GM21619 (cell line): Measurements from ENCODE around the gene DYRK2.

Experiments
- ATAC-seq: cut with Tn5 transposase; IDR thresholded peaks from one replicate; pipeline ENCODE4 v1.9.1; 2021; ENCODE audit not compliant: unreplicated experiment

The DYRK2 gene

DNA sequence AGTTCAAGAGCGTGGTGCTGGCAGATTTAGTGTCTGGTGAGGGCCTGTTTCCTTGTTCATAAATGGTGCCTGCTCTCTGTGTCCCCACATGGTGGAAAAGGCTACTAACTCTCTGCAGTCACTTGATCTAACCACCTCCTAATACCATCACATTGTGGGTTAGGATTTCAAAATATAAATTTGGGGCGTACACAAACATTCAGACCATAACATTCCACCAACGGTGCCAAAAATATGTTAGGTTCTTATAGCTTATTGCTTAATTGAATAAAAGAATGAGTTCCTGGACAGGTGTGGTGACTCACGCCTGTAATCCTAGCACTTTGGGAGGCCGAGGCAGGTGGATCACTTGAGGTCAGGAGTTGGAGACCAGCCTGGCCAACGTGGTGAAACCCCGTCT, 3.4 kb upstream of the DYRK2 start:
- ATAC-seq: no peak

DNA sequence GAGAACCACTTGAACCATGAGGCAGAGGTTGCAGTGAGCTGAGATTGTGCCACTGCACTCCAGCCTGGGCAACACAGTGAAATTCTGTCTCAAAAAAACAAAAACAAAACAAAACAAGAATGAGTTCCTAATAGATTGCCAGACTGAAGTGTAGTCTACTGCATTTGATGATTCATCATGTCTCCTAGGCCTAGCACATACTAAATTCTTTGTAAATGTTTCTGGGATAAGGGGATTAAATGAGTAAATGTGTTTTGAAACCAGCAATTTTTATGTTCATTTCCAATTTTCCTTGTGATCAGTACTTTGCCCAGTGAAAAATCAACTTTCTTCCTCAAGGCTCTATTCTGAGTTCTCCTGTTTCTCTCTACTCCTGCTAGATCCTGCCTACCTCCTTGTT, 2.9 kb upstream of the DYRK2 start:
- no peak for ATAC-seq

DNA sequence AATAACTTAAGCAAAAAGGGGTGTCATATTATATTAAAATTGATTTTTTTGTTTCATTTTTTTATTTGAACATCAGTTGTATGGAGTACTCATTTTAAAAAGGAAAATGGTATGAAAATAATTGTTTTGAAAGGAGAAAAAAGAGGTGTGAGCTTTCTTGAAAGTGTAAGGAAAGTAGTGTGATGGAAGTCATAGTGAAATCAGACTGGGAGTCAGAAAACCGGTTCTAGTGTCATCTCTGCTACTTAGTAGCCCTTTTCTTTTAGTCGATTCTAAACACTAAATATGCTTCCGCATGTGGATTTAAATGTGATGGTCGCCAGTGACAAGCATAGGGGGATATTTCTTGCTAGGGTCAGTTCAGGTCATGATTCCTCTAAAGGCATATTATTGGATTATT, 1.8 kb upstream of the DYRK2 start:
- no peak for ATAC-seq

DNA sequence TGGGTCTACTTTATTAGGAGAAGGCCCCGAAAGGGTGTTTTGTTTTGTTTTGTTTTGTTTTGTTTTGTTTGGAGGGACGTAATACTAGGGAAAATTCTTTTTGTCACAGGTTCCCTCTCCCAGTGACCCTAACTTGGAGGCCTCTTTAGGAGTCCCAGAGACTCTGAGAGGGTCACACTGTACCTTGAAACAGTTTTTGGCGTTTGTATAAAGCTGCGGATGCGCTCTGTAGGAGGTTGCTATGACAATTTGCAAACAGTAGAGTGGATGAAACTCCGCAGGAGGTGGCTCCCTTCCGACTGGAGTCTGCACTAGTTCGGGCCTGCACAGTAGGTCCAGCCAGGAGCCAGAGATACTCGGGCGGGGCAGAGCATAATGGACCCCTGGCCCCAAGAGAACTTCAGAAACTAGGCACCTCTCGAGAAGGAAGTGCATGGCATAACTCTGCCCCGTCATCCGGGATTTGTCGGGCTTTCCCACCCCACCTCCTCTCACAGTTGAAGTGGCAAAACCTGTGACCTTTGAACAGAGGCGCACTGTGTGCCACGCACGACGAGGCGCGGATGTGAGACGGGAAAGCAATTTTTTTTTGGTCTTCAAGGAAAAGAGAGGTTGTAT, 1.3 kb upstream of the DYRK2 start:
- no peak for ATAC-seq

DNA sequence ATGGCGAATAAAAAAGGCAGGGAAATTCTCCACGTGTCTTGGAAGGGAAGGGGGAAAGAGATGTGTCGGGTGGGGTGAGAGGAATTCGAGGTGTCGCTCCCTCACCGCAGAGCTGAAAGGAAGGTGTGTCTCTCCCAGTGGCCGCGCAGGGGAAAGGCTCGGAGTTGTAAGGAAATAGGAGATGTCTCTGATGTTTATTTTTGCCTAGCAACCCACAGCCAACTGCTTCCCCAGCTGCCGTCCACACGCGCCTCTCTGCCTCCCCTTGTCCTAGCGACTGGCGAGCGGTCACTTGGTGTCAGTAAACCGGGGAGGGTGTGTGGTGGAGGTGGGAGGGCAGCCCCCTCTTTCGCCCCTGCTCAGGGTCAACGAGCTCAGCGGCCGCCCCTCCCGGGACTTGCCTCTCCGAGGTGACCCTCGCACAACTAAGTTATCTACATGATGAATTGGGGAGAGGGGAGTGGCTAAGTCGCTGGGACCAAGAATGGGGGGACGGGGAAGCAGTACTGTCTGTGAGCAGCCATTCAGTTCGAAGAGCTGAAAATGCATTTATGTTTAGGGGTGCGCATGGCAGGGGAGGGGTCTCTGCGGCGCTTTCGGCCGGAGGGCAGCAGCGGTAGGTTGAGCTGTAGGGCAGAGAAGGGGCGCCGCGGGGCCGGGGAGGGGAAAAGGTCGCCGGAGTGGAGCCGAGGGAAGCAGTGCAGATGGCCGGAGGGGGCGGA, 585 bp upstream of the DYRK2 start:
- peak; percentile 14 for ATAC-seq

DNA sequence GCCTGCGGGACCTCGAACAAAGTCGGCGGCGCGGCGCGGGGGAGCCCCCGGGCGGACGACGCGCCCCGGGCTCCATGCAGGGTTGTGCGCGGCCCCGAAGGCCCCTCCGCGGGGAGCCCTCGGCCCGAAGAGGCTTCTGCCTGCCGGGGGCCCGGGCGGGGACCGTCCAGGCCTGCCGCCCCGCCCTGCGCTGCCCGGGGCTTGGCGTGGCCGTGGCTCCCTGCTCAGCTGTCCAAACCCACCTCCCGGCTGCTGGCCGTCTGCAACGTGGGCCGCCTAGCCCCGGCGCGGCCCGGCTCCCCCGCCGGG, 670 bp downstream of the DYRK2 start:
- ATAC-seq: peak; percentile 20

DNA sequence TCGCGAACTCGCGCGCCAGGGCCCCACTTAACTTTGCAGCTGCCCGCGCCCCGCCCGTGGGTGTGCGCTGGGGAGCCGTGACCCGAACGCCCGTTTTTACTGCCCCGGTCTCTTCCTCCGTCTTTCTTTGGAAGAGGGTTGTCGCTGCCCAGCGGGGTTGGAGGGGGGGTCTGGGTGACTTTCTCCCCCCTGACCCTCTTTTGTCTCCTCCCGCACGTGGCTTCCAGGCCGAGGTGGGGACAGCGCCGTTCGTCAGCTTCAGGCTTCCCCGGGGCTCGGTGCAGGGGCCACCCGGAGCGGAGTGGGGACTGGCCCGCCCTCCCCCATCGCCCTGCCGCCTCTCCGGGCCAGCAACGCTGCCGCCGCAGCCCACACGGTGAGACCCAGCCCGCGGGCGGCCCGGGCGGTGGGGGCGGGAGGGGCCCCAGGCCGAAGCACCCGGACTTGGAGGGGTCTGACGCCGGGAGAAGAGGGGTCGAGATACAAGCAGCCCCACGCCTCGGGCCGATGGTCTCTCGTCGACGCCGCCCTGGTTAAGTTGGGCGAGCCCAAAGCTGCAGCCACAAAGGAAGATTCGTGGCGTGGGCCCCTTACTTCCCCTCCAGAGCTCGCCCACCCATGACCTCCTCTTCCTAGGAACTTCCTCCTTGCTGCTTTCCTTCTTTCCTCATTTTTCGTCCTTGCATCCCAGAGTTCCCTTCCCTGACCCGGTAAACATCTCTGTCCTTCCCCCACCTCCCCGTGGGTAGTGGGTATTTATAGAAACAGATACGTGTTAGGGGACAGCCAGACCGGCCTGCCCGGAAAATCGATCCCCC, 1.2 kb downstream of the DYRK2 start:
- peak; percentile 21 for ATAC-seq

DNA sequence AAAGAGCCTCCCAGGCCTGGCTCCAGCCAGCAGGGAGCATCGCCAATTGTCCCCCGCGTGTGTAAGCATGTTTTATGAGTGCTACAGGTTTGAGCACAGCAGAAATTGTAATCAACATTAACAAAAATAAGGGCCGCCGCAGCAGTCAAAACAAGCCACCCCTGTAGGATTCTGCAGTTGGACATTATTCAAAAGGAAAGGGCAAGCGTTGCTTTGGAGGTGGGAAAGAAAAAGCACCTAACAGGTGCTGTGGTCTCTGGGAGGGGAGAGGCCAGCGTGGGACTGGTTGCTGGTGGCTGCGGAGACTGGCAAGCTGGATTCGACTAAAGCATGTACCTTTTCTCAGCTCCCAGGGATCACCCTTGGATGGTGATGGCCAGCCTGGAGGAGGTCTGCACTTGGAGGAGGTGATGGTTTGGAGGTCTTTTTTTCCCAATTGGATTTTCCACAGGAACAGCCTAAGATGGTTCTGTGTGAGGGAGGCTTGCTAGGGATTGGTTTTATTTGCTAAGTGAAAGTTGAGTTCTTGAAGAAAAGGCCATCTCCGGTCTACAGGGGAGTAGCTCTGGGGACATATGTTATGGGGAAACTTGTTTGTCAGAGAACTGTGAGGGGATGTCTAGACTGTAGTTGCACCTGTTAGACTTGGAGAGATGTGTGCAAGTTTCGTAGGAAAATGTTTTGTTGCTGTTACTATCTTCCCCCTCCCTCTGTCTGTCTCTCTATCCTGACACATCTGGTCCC, 2.0 kb downstream of the DYRK2 start:
- ATAC-seq: no peak

DNA sequence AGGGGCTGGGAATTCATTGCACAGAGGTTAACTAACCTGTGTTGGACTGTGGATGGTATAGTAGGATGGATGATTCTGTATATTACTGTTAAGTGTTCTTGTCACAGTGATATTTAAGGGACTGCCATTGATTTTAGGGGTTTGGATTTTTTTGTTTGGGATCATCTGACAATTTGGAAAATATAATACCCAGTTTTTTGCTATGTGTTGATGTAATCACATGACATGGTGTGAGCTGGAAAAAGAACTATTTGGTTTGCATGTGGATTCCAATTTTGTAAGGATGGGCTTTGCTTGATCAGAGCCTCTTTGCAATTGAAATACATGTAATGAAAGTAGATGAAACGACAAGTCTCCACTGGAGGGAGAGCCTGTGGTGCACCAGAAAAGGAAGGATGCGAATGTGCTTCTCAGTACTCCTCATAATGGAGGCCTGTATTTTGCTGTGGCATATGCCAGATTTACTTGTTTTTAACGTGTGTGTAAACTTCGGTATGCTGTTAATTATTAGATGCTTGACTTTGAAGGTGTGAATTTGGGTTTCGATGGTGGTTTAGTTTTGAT, 2.7 kb downstream of the DYRK2 start:
- peak; percentile 23 for ATAC-seq

DNA sequence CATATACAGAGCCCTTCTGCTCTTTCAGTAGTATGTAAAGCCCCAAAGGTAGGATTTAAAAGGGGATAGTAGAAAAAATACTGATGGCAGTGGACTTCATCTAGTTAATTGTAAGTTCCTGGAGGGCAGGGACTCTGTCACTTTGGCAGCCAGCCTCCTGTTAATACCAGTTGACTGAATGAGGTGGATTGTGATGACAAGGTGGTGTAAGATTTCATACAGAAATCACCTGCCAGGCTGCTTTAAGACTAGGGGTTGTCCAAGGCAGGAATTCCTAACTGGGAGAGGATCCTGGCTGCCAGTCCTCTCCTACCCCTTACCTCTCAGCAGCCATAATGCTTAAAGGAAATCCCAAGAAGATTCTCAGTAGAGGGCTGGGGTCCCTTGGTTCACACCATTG, 7.3 kb downstream of the DYRK2 start:
- ATAC-seq: no peak

DNA sequence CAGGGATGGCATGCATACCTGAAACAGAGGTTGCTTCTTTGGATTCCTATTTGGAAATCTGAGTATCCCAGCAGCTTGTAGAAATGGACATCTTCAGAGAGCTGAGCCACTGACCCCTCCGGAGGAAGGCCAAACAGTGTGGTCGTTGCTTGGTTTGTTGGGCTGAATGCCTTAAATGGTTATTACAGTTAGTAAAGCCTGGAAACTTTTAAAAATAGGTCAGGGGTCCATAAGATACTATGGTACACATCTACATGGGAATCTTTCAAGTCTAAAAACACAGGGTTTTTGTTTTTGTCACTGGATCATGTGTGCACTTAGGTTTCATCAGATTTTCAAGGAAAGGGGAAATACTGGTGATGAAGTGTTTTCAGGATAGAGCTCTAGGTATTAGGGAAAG, 7.7 kb downstream of the DYRK2 start:
- no peak for ATAC-seq

DNA sequence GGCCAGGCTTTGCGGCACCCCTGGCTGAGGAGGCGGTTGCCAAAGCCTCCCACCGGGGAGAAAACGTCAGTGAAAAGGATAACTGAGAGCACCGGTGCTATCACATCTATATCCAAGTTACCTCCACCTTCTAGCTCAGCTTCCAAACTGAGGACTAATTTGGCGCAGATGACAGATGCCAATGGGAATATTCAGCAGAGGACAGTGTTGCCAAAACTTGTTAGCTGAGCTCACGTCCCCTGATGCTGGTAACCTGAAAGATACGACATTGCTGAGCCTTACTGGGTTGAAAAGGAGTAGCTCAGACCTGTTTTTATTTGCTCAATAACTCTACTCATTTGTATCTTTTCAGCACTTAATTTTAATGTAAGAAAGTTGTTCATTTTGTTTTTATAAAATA, 9.9 kb downstream of the DYRK2 start:
- ATAC-seq: no peak

DNA sequence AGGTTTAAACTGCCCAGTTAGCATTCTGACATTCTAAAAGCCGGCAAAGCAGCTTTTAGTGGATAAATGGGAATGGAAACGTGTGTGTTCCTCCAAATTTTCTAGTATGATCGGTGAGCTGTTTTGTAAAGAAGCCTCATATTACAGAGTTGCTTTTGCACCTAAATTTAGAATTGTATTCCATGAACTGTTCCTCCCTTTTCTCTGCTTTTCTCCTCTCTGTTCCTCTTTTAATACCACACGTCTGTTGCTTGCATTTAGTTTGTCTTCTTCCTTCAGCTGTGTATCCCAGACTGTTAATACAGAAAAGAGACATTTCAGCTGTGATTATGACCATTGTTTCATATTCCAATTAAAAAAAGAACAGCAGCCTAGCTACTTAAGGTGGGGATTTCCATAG, 10.7 kb downstream of the DYRK2 start:
- ATAC-seq: no peak

DNA sequence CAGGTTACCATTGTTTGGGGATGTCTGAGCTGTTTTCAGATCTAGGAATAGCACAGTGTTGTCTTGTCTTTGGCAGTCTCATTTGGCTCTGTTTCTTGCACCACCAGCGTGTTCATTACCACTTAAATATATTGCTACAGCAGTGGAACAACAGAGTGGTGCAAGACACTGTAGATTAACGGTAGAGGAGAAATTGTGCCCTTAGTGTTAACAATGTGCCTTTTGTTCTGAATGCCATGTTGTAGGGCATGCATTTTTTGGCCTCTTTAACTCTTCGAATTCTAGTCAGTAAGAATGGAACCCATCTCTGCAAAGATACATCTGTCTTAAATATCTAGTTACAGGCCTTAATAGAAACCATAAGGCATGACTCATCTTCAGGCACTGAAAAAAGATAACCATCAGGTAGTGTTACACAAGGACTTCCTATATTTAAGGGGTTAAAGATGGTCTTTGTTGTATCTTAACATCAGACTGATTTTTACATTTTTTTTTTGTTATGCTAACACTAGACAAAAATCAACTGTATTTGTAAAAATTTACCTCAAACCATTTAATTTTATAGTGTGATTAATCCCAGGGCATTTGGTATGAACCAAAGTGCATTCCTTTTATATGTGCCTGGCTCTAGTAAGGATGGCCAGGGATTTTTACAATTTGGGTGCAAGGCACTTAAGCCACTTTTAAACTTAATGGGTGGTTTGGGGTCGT, 12.9 kb downstream of the DYRK2 start:
- no peak for ATAC-seq

DNA sequence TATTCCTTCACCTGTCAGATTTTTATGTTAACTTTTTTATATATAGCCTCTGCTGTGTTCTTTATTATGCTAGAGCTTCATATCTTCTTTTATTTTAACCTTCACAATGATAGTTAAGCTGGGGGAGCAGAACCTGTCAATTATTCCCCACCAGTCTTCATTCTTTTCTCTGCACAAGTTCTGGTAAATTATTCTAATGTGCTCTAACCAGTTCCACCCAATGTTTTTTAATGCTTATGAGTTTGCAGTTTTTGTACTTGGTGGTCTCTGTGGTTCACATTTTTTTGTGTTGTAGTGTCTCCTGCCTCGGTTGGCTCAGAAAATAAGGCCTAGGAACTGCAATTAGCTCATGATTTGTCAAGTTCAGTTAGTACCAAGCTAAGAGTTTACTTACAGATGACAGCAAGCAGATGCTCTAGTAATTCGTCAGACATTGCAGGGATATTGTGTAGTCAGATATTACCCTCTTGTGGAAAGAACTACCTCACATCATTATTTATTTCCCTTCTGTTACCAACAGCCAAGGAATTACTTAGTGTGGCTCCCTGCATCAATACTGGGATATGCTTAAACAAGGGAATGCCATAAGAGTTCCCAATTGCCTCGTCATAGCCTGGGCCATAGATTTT, 14.5 kb downstream of the DYRK2 start:
- no peak for ATAC-seq

DNA sequence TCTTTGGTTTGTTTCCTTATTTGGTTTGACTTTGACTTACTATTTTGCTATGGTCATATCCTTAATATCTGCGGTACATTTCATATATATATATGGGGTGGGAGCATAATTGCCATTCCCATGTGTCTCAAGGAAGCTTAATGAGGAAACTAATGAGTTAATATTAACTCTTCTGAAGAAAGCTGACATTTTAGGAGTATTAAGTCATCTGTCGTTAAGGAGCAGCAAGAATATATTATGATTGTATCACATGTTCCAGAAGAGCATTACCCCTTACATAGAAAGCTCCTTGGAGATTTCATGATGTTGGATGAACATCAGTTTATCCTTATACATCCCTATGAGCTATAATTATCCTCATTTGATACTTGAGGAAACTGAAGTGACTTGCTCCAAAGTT, 15.6 kb downstream of the DYRK2 start:
- no peak for ATAC-seq

DNA sequence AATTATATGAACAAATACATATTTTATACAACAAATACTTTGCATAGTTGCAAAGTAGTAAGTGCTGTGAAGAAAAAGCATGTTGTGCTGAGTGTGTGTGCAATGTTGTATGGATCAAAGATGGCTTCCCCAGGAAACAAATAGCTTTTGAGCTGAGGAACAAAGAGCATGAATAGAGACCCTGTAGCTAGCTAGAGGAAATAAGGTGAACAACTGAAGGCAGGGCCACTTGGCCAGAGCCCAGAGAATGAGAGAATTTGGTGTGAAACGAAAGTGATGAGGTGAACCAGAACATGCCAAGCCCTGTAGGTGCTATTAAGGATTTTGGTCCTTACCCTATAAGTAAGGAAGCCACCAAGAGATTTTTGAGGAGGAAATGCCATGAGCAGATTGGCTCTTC, 17.1 kb downstream of the DYRK2 start:
- ATAC-seq: no peak

DNA sequence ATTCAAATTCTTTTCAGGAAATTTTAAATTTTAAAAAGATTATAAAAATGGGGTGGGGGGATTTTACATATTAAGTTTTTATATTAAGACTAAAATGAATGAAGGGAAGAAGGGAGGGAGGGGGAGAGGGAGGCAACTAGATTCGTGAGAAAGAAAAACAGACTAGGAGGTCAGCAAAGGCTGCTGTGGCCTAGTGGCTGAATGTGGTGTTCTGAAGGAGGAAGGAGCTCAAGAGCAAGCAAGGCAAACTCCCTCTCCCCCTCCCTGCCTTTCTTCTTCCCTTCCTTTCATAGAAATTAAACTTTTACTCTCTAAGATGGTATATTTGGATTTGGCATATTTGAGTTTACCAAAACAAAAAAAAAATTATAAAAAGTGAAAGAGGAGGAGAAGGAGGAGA, 18.1 kb downstream of the DYRK2 start:
- no peak for ATAC-seq

DNA sequence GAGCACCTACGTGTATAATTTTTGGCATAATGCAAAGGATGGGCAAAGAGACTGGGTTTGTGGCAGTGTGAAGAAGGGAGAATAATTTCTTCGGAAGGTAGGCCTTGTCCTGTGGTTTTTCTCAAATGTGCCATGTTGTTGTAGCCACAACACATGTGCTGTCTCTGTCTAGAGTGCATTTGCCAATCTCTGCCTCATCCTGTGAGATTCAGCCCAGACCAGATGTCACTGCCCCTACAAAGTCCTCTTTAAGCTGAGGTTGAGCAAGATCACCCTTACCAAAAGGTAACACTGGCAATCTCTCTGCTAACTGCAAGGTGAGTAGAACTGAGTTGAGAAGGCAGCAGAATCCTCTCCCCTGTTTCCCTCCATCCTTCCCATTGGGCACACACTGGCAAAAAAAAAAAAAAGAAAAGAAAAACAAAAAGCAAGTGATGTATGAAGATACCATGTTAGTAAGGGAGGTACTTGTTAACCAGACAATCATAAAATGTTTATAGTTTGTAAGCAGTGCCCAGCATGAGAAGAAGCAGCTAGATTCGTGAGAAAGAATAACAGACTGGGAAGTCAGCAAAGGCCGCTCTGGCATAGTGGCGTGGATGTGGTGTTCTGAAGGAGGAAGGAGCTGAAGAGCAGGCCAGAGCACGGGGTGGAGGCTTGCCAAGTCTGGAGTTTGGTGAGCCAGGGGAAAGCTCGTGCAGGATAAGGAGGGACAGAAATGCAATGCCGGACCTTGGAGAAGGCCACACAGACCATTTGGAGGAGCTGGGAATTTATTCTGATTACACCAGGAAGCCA, 18.9 kb downstream of the DYRK2 start:
- no peak for ATAC-seq
